ENCODE results near the gene PER2. TPM values are rescaled to one million over a fixed set of nuclear protein-coding genes. Genes with fewer than 3 reads are reported as not detected.

PER2 gene
- polyA plus RNA-seq, 5 donors: 6.4 to 9.4 (median 8.3) TPM

DNA sequence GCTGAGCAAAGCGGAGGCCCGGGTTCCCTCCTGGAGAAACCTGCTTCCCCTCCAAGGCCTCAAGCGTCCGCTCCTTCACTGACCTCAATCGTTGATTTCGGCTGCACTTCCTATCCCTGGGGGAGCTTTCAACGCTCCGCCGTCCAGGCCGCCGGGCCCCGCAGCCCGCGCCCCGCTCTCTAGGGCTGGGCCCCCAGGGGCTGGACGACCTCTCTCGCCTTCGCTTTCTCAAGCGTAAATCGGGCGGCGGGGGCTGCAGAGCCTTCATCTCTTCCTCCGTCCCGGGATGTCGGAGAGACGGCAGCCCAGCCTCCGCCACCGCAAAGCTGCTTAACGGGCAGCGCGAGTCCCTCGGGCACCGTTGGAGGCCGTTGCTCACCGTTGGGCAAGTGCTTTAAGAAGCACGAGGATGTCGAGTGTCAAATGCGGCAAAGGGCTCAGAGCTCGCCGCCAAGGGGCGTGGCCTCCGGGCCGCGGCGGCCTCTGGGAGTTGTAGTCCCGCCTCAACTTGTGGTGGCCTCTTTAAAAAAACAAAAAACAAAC, 57.1 kb downstream of the PER2 start:
- no peak for DNase-seq

GRCh38 chr2:238230699-238231098, 57.7 kb downstream of the PER2 start:
- DNase-seq: no peak

- no peak for DNase-seq
These were observed 59.7 kb downstream of the PER2 start for GRCh38 chr2:238228700-238229099.

- DNase-seq: no peak
These were observed 60.8 kb downstream of the PER2 start for GRCh38 chr2:238227587-238228032.

DNA sequence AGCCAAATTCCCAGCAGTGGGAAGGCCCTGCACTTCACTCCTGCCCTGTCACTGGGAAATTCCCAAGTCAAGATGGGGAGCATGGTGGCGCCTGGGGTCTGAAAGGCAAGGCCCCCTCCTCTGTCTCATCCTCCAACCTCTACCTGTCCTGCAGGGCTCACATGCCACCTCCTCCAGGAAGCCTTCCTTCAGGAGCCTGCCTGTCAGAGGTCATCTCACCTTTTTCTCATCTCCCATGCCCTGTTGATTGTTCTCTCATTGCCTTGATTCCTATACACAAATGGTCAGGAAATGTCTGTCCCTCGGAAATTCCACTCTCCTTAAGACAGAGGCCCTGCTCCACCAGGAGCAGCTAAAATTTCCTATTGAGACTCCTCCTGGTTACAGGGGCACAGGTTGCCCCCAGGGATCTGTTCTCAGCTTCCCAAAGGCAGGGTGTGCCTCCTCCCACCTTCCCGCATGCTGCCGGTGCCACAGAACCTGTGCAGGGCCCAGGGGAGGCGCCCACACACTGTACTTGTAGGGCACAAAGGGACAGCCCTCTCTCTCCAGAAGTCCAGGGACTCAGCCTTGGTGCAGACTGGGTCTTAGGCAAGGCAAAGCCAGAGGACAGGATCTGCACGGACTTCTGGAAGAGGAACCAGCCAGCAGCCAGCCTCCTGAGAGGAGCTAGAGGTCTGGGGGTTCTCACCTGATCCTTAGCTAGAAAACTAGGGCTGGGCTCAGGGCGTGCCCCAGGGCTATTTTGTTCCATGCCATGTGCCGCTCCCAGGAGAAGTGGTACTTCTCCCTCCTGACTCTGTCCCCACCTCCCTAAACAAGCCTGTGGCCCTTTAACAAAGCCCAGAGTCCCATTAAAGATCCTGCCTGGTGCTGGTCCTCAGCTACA, 61.5 kb downstream of the PER2 start:
- no peak for DNase-seq

- no peak for DNase-seq
These were observed 62.3 kb downstream of the PER2 start for GRCh38 chr2:238225911-238226697.

DNA sequence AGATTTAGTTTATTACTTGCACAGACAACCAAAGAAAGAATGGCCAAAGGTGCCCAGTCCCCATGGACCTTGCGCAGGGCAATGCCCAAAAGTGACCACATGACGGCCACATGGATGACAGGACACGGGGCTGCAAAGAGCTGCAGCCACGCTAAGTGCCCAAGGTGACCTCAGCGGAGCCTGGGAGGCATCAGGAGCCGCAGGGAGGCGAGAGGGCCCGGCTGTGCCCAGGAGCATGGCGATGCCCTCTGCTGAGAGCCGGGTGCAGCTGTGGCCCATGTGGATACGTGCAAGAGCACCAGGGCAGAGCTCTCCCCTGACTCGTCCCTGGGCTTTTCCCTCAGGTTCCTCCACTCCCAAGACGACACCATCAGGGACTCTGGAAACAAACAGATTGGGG, 63.3 kb downstream of the PER2 start:
- DNase-seq: no peak

DNA sequence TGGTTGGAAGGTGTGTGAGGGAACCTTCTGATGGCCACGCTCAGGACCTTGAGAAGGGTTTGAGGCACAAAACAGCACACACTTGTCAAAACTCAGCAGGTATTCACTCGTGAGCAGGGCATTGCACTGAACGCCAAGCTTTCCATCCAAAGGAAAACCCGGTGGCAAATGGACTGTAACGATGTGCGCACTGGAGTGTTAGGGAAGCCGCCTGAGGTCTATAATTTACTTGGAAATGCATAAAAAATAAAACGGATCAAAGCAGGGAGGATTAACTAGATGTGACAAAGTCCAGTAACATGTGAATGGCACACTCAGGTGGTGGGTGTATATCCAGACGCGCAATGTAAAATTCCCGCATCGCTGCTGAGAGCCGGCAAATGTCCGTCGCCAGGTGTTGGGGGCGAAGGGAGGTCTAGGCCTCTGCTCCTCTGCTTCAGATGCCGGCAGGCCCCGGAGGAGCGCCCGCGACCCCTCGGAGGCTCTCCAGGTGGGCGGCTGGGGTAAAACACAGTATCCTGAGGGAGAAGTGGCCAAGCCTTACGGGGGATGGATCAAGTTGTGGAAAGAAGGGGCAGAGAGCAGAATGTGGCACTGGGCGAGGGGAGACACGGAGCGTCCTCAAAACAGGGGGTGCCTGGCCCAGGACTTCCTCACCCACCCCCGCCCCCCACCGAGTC, 63.9 kb downstream of the PER2 start:
- DNase-seq: no peak

GRCh38 chr2:238220892-238221521, 67.4 kb downstream of the PER2 start:
- no peak for DNase-seq

DNA sequence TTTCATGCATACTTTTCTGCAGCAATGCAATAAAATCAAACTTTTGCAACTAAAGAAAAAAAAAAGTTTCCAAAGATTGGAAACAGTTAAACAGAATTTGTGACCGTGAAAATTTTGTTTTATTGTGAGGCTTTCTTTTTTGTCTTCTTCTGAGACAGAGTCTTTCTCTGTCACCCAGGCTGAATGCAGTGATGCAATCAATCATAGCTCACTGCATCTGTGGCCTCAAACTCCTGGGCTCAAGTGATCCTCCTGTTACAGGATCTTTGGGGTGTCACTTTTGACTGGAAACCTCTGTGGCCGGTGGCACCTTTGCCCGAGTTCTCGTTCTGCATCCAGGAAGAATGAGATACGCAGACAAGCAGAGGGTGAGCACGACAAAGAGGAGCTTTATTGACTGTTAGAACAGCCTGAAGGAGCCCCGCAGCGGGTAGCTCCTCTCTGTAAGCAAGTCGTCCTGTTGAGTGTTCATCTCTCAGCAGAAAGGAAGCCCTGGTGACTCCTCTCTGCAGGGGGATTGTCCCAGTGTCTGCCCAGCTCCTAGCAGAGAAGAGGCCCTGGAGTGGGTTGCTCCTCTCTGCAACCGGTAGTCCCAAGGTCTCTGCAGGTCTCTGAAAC, 68.0 kb downstream of the PER2 start:
- no peak for DNase-seq

DNA sequence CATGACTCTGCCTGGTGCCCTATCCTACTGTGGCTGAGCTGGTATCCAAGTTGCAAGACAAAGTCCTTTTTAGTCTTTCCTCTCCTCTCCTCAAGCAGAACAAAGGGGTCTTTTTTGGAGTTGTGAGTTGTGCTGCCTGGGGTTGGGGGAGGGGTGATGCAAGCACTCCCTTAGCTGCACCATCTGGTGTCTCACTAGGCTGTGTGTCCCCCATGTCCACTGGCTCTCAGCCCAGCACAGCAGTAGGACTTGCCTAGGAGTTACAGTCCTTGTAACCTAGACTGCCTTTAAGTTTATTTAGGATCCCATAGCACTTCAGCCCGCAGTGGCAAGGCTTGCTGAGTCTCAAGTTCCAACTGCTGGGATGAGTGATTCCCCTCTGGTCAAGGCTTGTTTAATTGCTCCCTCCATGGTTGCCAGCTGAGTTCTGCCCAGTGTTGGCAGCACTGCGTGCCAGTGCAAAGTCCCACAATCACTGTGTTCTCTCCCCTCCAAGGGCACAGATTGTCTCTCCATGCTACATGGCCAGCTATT, 71.7 kb downstream of the PER2 start:
- DNase-seq: no peak

DNA sequence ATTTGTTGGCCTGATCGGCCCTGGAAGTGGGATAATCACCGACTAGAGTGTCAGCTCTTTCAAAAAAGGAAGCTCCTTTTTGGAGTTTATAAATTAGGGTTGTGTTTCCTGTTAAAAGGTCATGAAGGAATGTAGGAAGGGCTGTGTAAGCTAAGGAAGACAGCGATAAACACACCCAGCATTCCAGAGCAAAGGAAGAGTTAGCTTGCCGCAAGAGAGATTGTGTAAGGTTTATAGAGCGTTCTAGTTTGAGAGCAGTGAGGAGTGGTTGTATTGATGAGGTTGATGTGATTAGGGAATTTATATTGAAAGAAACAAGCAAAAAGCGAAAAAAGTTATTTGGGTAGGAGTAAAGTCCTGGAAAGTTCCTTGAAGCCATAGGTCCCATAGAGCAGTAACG, 81.4 kb downstream of the PER2 start:
- no peak for DNase-seq

DNA sequence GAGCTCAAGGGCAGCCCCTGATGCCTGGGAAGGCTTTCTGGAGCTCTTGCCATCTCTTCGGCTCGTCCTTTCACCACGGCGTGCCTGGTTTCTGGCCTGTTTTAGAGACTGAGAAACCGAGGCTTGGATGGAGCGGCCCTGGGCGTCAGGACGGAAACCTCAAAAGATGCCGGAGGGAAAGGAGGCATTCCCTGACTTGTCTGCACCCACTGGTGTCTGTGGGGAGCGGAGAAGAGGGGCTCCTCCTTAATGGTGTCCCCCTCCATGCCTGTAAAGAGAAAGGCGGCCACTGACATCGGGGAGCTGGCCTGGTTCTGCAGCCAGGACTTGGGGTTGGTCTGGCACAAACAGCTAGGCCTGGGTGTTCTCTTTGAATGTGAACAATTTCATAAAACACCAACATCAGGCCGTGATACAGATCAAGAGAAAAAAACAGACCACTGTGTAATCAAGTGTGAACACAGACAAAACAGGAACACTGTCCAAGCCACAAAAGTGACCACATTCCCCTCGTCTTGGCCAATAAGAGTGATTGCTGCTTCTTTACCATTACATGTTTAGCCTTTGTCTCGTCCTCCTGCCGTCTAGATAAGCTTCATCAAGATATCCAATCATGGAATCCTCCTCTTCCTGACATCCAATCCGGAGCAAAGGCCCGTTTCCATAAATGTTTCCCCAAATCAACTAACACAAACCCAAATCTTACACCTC, 84.3 kb downstream of the PER2 start:
- DNase-seq: no peak

GRCh38 chr2:238203094-238203972, 85.1 kb downstream of the PER2 start, which contains the start of gene ILKAP:
Gene ILKAP, minus strand, starts transcription at chr2:238203695. Its CDS starts 142 bp downstream, at chr2:238203553.
- peak; percentile 79 to 82 for DNase-seq

DNA sequence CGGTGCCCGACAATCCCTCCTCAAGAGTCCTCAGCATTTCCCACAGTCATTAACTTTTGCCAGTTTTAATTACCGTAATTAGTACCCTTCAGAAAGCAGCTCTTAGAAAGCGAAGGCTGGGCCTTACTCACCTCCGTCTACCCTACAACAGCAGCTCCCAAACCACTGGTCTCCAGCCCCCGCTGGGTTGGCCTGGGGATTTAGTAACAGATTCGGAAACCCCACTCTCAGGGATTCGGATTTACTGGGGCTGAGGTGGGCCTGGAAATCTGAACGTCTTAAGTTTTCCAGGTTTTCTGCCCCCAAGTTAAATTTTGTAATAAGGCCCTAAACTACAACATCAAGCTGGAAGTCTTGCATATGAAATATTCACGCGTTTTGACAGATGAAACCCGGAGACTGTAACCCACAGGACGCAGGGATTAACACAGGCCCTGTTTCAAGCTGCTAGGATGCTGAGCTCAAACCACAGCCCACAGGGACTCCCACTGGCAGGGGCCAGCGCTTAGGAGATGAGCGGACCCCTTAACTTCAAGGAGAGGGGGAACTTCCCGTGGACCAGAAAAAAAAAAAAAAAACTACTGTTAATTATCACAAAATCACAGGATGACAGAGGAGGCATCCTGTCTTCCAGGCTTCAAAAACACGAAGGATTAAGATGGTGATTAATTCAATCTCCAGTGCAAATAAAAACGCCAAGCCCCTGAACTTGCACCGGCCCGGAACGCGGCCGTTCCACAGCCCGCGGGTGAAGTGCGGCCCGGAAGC, 85.9 kb downstream of the PER2 start:
- no peak for DNase-seq

Data from right lung (tissue), 5 donors.